Endodermal cell (in vitro differentiated cells): Measurements from ENCODE around the gene FILIP1L. TPM values are rescaled to one million over a fixed set of nuclear protein-coding genes. Genes with fewer than 3 reads are reported as not detected.

Experiments used
- DNase-seq: peaks from one replicate; pipeline ENCODE4 v3.0.0-alpha.2; 2017
- H3K27ac ChIP-seq: 2 replicates; pipeline ENCODE4 v1.5.1; 2013; ENCODE audit warnings: mild to moderate bottlenecking, low read depth, low read length, moderate library complexity
- H3K27me3 ChIP-seq: 2 replicates; pipeline ENCODE4 v1.6.1; 2013; ENCODE audit warnings: mild to moderate bottlenecking, low read length, moderate library complexity; ENCODE audit not compliant: insufficient read depth, control insufficient read depth, poor library complexity, severe bottlenecking
- H3K36me3 ChIP-seq: 2 replicates; pipeline ENCODE4 v1.7.0; 2013; ENCODE audit warnings: mild to moderate bottlenecking, low read length, moderate library complexity; ENCODE audit not compliant: control insufficient read depth, insufficient read depth
- H3K4me1 ChIP-seq: one replicate; pipeline ENCODE4 v1.7.0; 2013; ENCODE audit warnings: low read length; ENCODE audit not compliant: control insufficient read depth, insufficient read depth
- H3K4me3 ChIP-seq: 2 replicates; pipeline ENCODE4 v1.5.1; 2013; ENCODE audit warnings: mild to moderate bottlenecking, low read length, moderate library complexity
- H3K9ac ChIP-seq: 2 replicates; pipeline ENCODE4 v1.6.1; 2013; ENCODE audit warnings: mild to moderate bottlenecking, low read length, moderate library complexity; ENCODE audit not compliant: poor library complexity, severe bottlenecking; ENCODE audit errors: extremely low read depth
- H3K9me3 ChIP-seq: 2 replicates; pipeline ENCODE4 v1.6.1; 2013; ENCODE audit warnings: mild to moderate bottlenecking, low read length, moderate library complexity; ENCODE audit not compliant: control insufficient read depth
- H3K27ac Mint-ChIP-seq: 2 replicates; pipeline ENCODE4 v1.8.0; 2020; ENCODE audit warnings: mixed read lengths
- H3K27me3 Mint-ChIP-seq: 2 replicates; pipeline ENCODE4 v1.8.0; 2021; ENCODE audit warnings: mild to moderate bottlenecking, mixed read lengths; ENCODE audit not compliant: insufficient read depth
- H3K36me3 Mint-ChIP-seq: 2 replicates; pipeline ENCODE4 v1.8.0; 2020; ENCODE audit warnings: low read depth, mixed read lengths
- H3K4me1 Mint-ChIP-seq: 2 replicates; pipeline ENCODE4 v1.8.0; 2020; ENCODE audit warnings: mixed read lengths
- H3K4me3 Mint-ChIP-seq: 2 replicates; pipeline ENCODE4 v1.8.0; 2020; ENCODE audit warnings: mild to moderate bottlenecking, moderate library complexity, mixed read lengths
- H3K9me3 Mint-ChIP-seq: 2 replicates; pipeline ENCODE4 v1.8.0; 2020; ENCODE audit warnings: mild to moderate bottlenecking, mixed read lengths
- CTCF ChIP-seq: fragments of 200-600 bp; sonication (generic); conservative IDR thresholded peaks from 2 replicates; pipeline ENCODE4 v1.5.0; 2021; ENCODE audit warnings: antibody characterized with exemption, mild to moderate bottlenecking
- WGBS, 2 experiments: methylation state at CpG; one replicate each; pipeline versions ENCODE4 v1.1.5 to v1.1.7; 2013; ENCODE audit warnings: missing lambda C conversion rate in 2 of 2, mixed read lengths in 1 of 2; ENCODE audit not compliant: insufficient coverage in 1 of 2, insufficient read length in 1 of 2; 5-methylcytosine and 5-hydroxymethylcytosine counted together
- total RNA-seq, 2 donors: library from RNA; stranded (reverse); fragmentation: NEBNext Ultra II Directional in 1 of 2; extraction: Animal tissue kit (Norgen Biotek cat#: 25700) in 1 of 2; gene quantifications; 2 replicates in 1 of 2; 3 replicates in 1 of 2; pipeline ENCODE4 v1.2.1, GENCODE V29; 2021

FILIP1L gene
- total RNA-seq, 2 donors from 2014 or later: 0.84 to 2.5 TPM

DNA sequence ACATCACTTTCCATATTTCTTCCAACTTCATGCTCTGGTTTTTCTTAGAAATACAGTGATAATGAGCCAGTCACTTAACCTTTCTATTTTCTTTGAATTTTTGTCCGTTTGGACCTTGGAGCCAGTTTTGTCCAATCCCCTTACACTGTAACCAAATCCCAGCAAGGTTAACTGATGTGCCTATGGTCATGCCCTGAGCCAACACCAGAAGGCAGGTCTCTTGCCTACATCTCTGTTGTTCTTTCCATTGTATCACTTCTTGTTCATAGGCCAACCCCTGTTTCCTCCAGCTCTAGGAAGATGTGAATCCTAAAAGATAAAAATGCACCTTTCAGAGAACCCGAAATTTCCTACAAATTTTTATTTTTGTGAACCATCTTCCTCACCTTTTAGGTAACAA lies 174.0 kb downstream of the FILIP1L start:
- H3K27ac ChIP-seq: no peak overlapping the region
- no peak for TF ChIP-seq CTCF
- no peak overlapping the region for H3K4me3 ChIP-seq
- no peaks in the 10 kb centered on the region for H3K9me3 Mint-ChIP-seq
- DNase-seq: no peak
- H3K27ac Mint-ChIP-seq: no peak overlapping the region
- no peak overlapping the region for H3K9ac ChIP-seq
- WGBS, 2 experiments: 89 to 90% methylated on average over 2 of the region's 2 CpGs
- H3K27me3 ChIP-seq: no peaks in the 10 kb centered on the region
- peaks cover 1% of the 10 kb centered on the region for H3K36me3 Mint-ChIP-seq
- no peak overlapping the region for H3K4me3 Mint-ChIP-seq
- H3K36me3 ChIP-seq: no peaks in the 10 kb centered on the region
- H3K27me3 Mint-ChIP-seq: no peaks in the 10 kb centered on the region
- H3K4me1 ChIP-seq: peaks cover 19% of the 10 kb centered on the region
- H3K4me1 Mint-ChIP-seq: peaks cover 45% of the 10 kb centered on the region
- H3K9me3 ChIP-seq: no peaks in the 10 kb centered on the region

DNA sequence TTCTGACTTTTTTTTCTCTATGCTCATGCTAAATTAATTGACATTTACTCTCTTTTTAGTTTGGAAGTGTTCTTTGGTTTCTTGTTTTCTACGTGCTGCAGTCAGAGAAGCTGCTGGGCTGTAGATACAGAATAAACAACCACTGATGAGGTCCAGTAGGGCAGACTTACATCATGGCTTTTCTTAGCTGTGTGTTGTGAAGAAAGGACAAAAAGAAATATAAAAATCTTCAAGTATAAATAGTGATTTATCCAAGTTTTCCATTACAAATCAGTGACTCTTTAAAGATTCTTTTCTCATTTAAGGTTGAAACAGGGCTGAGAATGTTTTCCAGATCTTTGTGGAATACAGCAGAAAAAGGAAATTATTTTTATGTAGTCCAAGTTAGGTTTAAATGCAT lies 174.4 kb downstream of the FILIP1L start:
- Histone ChIP-seq H3K9me3 (no peaks in the 10 kb centered on the region), H3K4me3 (no peak overlapping the region), H3K4me1 (peaks cover 16% of the 10 kb centered on the region), H3K27me3 (no peaks in the 10 kb centered on the region), H3K36me3 (no peaks in the 10 kb centered on the region), H3K9ac (no peak overlapping the region), H3K27ac (no peak overlapping the region)
- 90% methylated on average over 1 of the region's 1 CpG; no CpG with 5 or more reads in 1 of the 2 experiments for WGBS, 2 experiments
- peaks cover 45% of the 10 kb centered on the region for H3K4me1 Mint-ChIP-seq
- TF ChIP-seq CTCF: no peak
- H3K9me3 Mint-ChIP-seq: no peaks in the 10 kb centered on the region
- H3K36me3 Mint-ChIP-seq: peaks cover 1% of the 10 kb centered on the region
- H3K27me3 Mint-ChIP-seq: no peaks in the 10 kb centered on the region
- no peak overlapping the region for H3K4me3 Mint-ChIP-seq
- no peak for DNase-seq
- no peak overlapping the region for H3K27ac Mint-ChIP-seq

DNA sequence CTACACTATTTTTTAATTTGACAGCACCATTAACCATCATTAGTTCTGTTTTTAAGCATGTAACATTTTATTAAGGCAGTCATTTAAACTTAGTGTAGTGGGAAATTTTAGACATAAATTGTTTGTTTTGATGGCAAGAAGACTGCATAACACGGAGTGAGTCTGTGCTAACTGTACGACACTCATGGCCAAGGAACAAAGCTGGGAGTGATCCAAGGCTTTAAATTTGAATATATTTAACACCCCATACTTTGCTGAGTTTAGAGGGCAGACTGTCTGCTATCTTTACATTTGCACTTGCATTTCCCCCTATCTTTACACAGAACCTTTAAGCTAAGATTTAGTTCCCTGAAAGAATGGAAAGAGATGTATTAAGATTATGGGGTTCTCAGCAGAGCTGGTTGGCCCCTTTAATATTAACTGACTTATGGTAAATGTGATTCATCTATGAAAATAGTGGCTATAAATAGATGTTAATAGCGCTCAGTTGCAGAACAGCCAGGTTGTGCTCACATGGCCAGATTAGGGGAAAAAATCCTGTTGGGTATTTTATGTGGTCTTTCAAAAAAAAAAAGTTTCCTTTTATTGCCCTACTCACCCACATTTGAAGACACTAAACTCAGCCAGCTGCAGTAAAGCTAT lies 175.9 kb downstream of the FILIP1L start:
- Histone ChIP-seq H3K9ac (no peak overlapping the region), H3K27me3 (no peaks in the 10 kb centered on the region), H3K27ac (no peak overlapping the region), H3K36me3 (no peaks in the 10 kb centered on the region), H3K4me1 (peaks cover 13% of the 10 kb centered on the region), H3K4me3 (peak overlapping the region; percentile 32), H3K9me3 (no peaks in the 10 kb centered on the region)
- 91 to 96% methylated on average over 3 of the region's 3 CpGs for WGBS, 2 experiments
- H3K9me3 Mint-ChIP-seq: no peaks in the 10 kb centered on the region
- H3K27me3 Mint-ChIP-seq: no peaks in the 10 kb centered on the region
- peaks cover 46% of the 10 kb centered on the region for H3K4me1 Mint-ChIP-seq
- peaks cover 1% of the 10 kb centered on the region for H3K36me3 Mint-ChIP-seq
- H3K27ac Mint-ChIP-seq: no peak overlapping the region
- H3K4me3 Mint-ChIP-seq: no peak overlapping the region
- DNase-seq: no peak
- no peak for TF ChIP-seq CTCF
